Subcutaneous abdominal adipose tissue (tissue), 5 donors: ENCODE measurements around the gene DDX6.
"Not testable (repeated sequence)": the region's sequence is repeated elsewhere in the genome, so short reads cannot be mapped to it uniquely, and the experiment has no call there.

Experiments
- H3K27ac ChIP-seq: one replicate; pipeline ENCODE4 v1.7.0; 2013; ENCODE audit warnings: low read depth, mild to moderate bottlenecking, inconsistent platforms, low read length, moderate library complexity
- H3K27me3 ChIP-seq, 5 donors: one replicate each; pipeline ENCODE4 v1.7.0; 2013; ENCODE audit warnings: low read length in 5 of 5, inconsistent platforms in 1 of 5; ENCODE audit not compliant: control insufficient read depth in 5 of 5, insufficient read depth in 4 of 5
- H3K36me3 ChIP-seq, 5 donors: one replicate each; pipeline ENCODE4 v1.7.0; 2013; ENCODE audit warnings: low read length in 5 of 5; ENCODE audit not compliant: control insufficient read depth in 5 of 5, insufficient read depth in 5 of 5
- H3K4me1 ChIP-seq, 5 donors: one replicate each; pipeline ENCODE4 v1.7.0; 2013; ENCODE audit warnings: low read length in 5 of 5, mild to moderate bottlenecking in 3 of 5, moderate library complexity in 1 of 5; ENCODE audit not compliant: control insufficient read depth in 5 of 5, insufficient read depth in 5 of 5
- H3K4me3 ChIP-seq, 5 donors: one replicate each; pipeline ENCODE4 v1.7.0; 2013; ENCODE audit warnings: low read length in 5 of 5, low read depth in 1 of 5
- H3K9ac ChIP-seq, 5 donors: one replicate each; pipeline ENCODE4 v1.7.0; 2013; ENCODE audit warnings: low read length in 5 of 5, mild to moderate bottlenecking in 4 of 5, moderate library complexity in 3 of 5
- H3K9me3 ChIP-seq, 5 donors: one replicate each; pipeline ENCODE4 v1.7.0; 2013; ENCODE audit warnings: low read length in 5 of 5; ENCODE audit not compliant: control insufficient read depth in 5 of 5
- donor health status: healthy.
- donor health status: healthy.
- donor health status: healthy.
- donor health status: healthy.
- donor health status: healthy.

DDX6 gene

GRCh38 chr11:118720740-118721139, 70.2 kb downstream of the DDX6 start:
- H3K4me1 ChIP-seq, H3K4me3 ChIP-seq, H3K27ac ChIP-seq, H3K36me3 ChIP-seq, H3K27me3 ChIP-seq, H3K9me3 ChIP-seq, H3K9ac ChIP-seq: not testable (repeated sequence)

GRCh38 chr11:118720078-118720477, 70.9 kb downstream of the DDX6 start:
- H3K9ac ChIP-seq, H3K27ac ChIP-seq, H3K4me1 ChIP-seq, H3K36me3 ChIP-seq, H3K4me3 ChIP-seq, H3K27me3 ChIP-seq, H3K9me3 ChIP-seq: not testable (repeated sequence)

- H3K4me1 ChIP-seq, H3K36me3 ChIP-seq, H3K27me3 ChIP-seq, H3K9ac ChIP-seq, H3K4me3 ChIP-seq, H3K9me3 ChIP-seq, H3K27ac ChIP-seq: not testable (repeated sequence)
These were observed 72.4 kb downstream of the DDX6 start for GRCh38 chr11:118718562-118718961.

GRCh38 chr11:118717733-118718132, 73.2 kb downstream of the DDX6 start:
- H3K27ac ChIP-seq, H3K9me3 ChIP-seq, H3K4me3 ChIP-seq, H3K36me3 ChIP-seq, H3K9ac ChIP-seq, H3K4me1 ChIP-seq, H3K27me3 ChIP-seq: not testable (repeated sequence)

- not testable (repeated sequence) for H3K9ac ChIP-seq, H3K4me3 ChIP-seq, H3K27ac ChIP-seq, H3K36me3 ChIP-seq, H3K27me3 ChIP-seq, H3K9me3 ChIP-seq, H3K4me1 ChIP-seq
These were observed 73.7 kb downstream of the DDX6 start for GRCh38 chr11:118717221-118717620.

- peaks cover 0 to 3% (median 0%) of the 10 kb centered on the region in 5 donors for H3K4me1 ChIP-seq
- H3K27ac ChIP-seq, result no peak overlapping the region
- no peaks in the 10 kb centered on the region for H3K9me3 ChIP-seq
- H3K9ac ChIP-seq, result no peak overlapping the region
- no peaks in the 10 kb centered on the region for H3K27me3 ChIP-seq
- H3K36me3 ChIP-seq, result no peaks in the 10 kb centered on the region
- no peak overlapping the region for H3K4me3 ChIP-seq
These were observed 75.1 kb downstream of the DDX6 start for GRCh38 chr11:118715837-118716260.

- no peak overlapping the region for H3K27ac ChIP-seq
- no peak overlapping the region for H3K9ac ChIP-seq
- no peaks in the 10 kb centered on the region for H3K9me3 ChIP-seq
- no peak overlapping the region for H3K4me3 ChIP-seq
- H3K27me3 ChIP-seq, result no peaks in the 10 kb centered on the region
- H3K36me3 ChIP-seq, result no peaks in the 10 kb centered on the region
- H3K4me1 ChIP-seq, result peaks cover 0 to 3% (median 0%) of the 10 kb centered on the region in 5 donors
These were observed 75.6 kb downstream of the DDX6 start for GRCh38 chr11:118715245-118715831.

GRCh38 chr11:118714816-118715215, 76.1 kb downstream of the DDX6 start:
- Histone ChIP-seq H3K27me3 (no peaks in the 10 kb centered on the region), H3K27ac (no peak overlapping the region), H3K9me3 (no peaks in the 10 kb centered on the region), H3K4me3 (no peak overlapping the region), H3K4me1 (peaks cover 0 to 3% (median 0%) of the 10 kb centered on the region in 5 donors), H3K9ac (no peak overlapping the region), H3K36me3 (no peaks in the 10 kb centered on the region)

GRCh38 chr11:118714416-118714815, 76.5 kb downstream of the DDX6 start:
- not testable (repeated sequence) for H3K9ac ChIP-seq, H3K36me3 ChIP-seq, H3K9me3 ChIP-seq, H3K4me3 ChIP-seq, H3K27ac ChIP-seq, H3K4me1 ChIP-seq, H3K27me3 ChIP-seq

- peaks cover 0 to 4% (median 0%) of the 10 kb centered on the region in 5 donors for H3K4me1 ChIP-seq
- no peak overlapping the region for H3K27ac ChIP-seq
- H3K27me3 ChIP-seq, result no peaks in the 10 kb centered on the region
- no peak overlapping the region for H3K9ac ChIP-seq
- H3K36me3 ChIP-seq, result no peaks in the 10 kb centered on the region
- H3K9me3 ChIP-seq, result peaks cover 0 to 2% (median 0%) of the 10 kb centered on the region in 5 donors
- H3K4me3 ChIP-seq, result no peak overlapping the region
These were observed 82.7 kb downstream of the DDX6 start for GRCh38 chr11:118708296-118708695.

GRCh38 chr11:118706546-118706825, 84.5 kb downstream of the DDX6 start:
- Histone ChIP-seq H3K9me3 (peaks cover 0 to 2% (median 0%) of the 10 kb centered on the region in 5 donors), H3K4me1 (peaks cover 0 to 4% (median 0%) of the 10 kb centered on the region in 5 donors)

More at GRCh38 chr11:118706546-118706825, 84.5 kb downstream of the DDX6 start:
- no peak overlapping the region for H3K9ac ChIP-seq
- no peaks in the 10 kb centered on the region for H3K36me3 ChIP-seq
- no peaks in the 10 kb centered on the region for H3K27me3 ChIP-seq
- no peak overlapping the region for H3K27ac ChIP-seq
- H3K4me3 ChIP-seq, result no peak overlapping the region
